ENCODE results near the gene CDH26.

The CDH26 gene

GRCh38 chr20:59992526-59993084, 34.4 kb downstream of the CDH26 start:
- no peak for TF ChIP-seq CTCF (IDR thresholded peaks at IDR 0.05; ENCODE audit: insufficient read depth, low read depth, low read length, missing control alignments)
- DNase-seq (ENCODE audit: low read depth), result no peak

GRCh38 chr20:59993736-59994430, 35.7 kb downstream of the CDH26 start:
- no peak for TF ChIP-seq CTCF (IDR thresholded peaks at IDR 0.05; ENCODE audit: insufficient read depth, low read depth, low read length, missing control alignments)
- no peak for DNase-seq (ENCODE audit: low read depth)
- no peak overlapping the region for H3K4me3 ChIP-seq (ENCODE audit: low read depth, low read length)

More at GRCh38 chr20:59992526-59993084, 34.4 kb downstream of the CDH26 start:
- no peak overlapping the region for H3K4me3 ChIP-seq (ENCODE audit: low read depth, low read length)

- TF ChIP-seq CTCF (IDR thresholded peaks at IDR 0.05; ENCODE audit: insufficient read depth, low read depth, low read length, missing control alignments), result no peak
- no peak overlapping the region for H3K4me3 ChIP-seq (ENCODE audit: low read depth, low read length)
- no peak for DNase-seq (ENCODE audit: low read depth)
Measured at GRCh38 chr20:59994697-59995122, 36.5 kb downstream of the CDH26 start.

- H3K4me3 ChIP-seq (ENCODE audit: low read depth, low read length), result no peak overlapping the region
- DNase-seq (ENCODE audit: low read depth), result no peak
- TF ChIP-seq CTCF (IDR thresholded peaks at IDR 0.05; ENCODE audit: insufficient read depth, low read depth, low read length, missing control alignments), result no peak
Measured at GRCh38 chr20:59996108-59996507, 37.9 kb downstream of the CDH26 start.

- no peak for DNase-seq (ENCODE audit: low read depth)
- TF ChIP-seq CTCF (IDR thresholded peaks at IDR 0.05; ENCODE audit: insufficient read depth, low read depth, low read length, missing control alignments), result no peak
- no peak overlapping the region for H3K4me3 ChIP-seq (ENCODE audit: low read depth, low read length)
Measured at GRCh38 chr20:59997896-59998295, 39.7 kb downstream of the CDH26 start.

- no peak overlapping the region for H3K4me3 ChIP-seq (ENCODE audit: low read depth, low read length)
- no peak for TF ChIP-seq CTCF (IDR thresholded peaks at IDR 0.05; ENCODE audit: insufficient read depth, low read depth, low read length, missing control alignments)
Measured at GRCh38 chr20:59999502-59999901, 41.3 kb downstream of the CDH26 start.

More at GRCh38 chr20:59999502-59999901, 41.3 kb downstream of the CDH26 start:
- no peak for DNase-seq (ENCODE audit: low read depth)

Data from GM12865 (cell line).